DOHH2 (cell line): ENCODE measurements around the gene ZNF536.

Experiments used
- CTCF ChIP-seq: fragments of 200-600 bp; sonication (generic); IDR thresholded peaks from one replicate; pipeline ENCODE4 v1.5.1; 2014; ENCODE audit warnings: antibody characterized with exemption, mild to moderate bottlenecking, low read depth, low read length; ENCODE audit not compliant: poor library complexity, severe bottlenecking
- EZH2phosphoT487 ChIP-seq: fragments of 200-600 bp; sonication (generic); IDR thresholded peaks from 2 replicates; pipeline ENCODE4 v1.6.1; 2017; ENCODE audit warnings: borderline replicate concordance, mild to moderate bottlenecking, antibody characterized with exemption, low read length, moderate library complexity, mixed read lengths

GRCh38 chr19:30358319-30358718 is 13.9 kb upstream of the ZNF536 start:
- TF ChIP-seq CTCF = no peak
- no peak for TF ChIP-seq EZH2phosphoT487
